IPS-18a (cell line): ENCODE results near the gene PTPN9.

Experiments
- H3K27ac ChIP-seq: one replicate; pipeline ENCODE4 v1.5.1; 2013; ENCODE audit warnings: low read length
- H3K27me3 ChIP-seq: one replicate; pipeline ENCODE4 v1.6.1; 2013; ENCODE audit warnings: mild to moderate bottlenecking, low read length; ENCODE audit not compliant: control insufficient read depth, insufficient read depth
- H3K36me3 ChIP-seq: one replicate; pipeline ENCODE4 v1.6.1; 2013; ENCODE audit warnings: low read depth, low read length; ENCODE audit not compliant: control insufficient read depth
- H3K4me1 ChIP-seq: one replicate; pipeline ENCODE4 v1.6.1; 2013; ENCODE audit warnings: low read depth, low read length; ENCODE audit not compliant: control insufficient read depth
- H3K4me3 ChIP-seq: one replicate; pipeline ENCODE4 v1.5.1; 2013; ENCODE audit warnings: low read length
- H3K9ac ChIP-seq: one replicate; pipeline ENCODE4 v1.6.1; 2013; ENCODE audit warnings: mild to moderate bottlenecking, low read length, moderate library complexity
- H3K9me3 ChIP-seq: one replicate; pipeline ENCODE4 v1.6.1; 2013; ENCODE audit warnings: low read depth, low read length; ENCODE audit not compliant: control insufficient read depth

The PTPN9 gene

GRCh38 chr15:75428152-75428551, 151.0 kb downstream of the PTPN9 start:
- Histone ChIP-seq H3K4me3 (no peak overlapping the region), H3K36me3 (peaks cover 35% of the 10 kb centered on the region), H3K4me1 (no peaks in the 10 kb centered on the region), H3K9ac (no peak overlapping the region), H3K27me3 (no peaks in the 10 kb centered on the region), H3K27ac (no peak overlapping the region), H3K9me3 (no peaks in the 10 kb centered on the region)

GRCh38 chr15:75425966-75426500, 153.1 kb downstream of the PTPN9 start:
- Histone ChIP-seq H3K9ac (no peak overlapping the region), H3K4me1 (no peaks in the 10 kb centered on the region), H3K9me3 (no peaks in the 10 kb centered on the region), H3K27ac (no peak overlapping the region), H3K4me3 (no peak overlapping the region), H3K36me3 (peaks cover 54% of the 10 kb centered on the region), H3K27me3 (no peaks in the 10 kb centered on the region)

- Histone ChIP-seq H3K4me3 (no peak overlapping the region), H3K27me3 (no peaks in the 10 kb centered on the region), H3K27ac (no peak overlapping the region), H3K9ac (no peak overlapping the region), H3K36me3 (peaks cover 49% of the 10 kb centered on the region), H3K4me1 (no peaks in the 10 kb centered on the region), H3K9me3 (no peaks in the 10 kb centered on the region)
Observed at GRCh38 chr15:75422554-75422953, 156.6 kb downstream of the PTPN9 start.

GRCh38 chr15:75420698-75421097, 158.4 kb downstream of the PTPN9 start:
- Histone ChIP-seq H3K4me1 (no peaks in the 10 kb centered on the region), H3K4me3 (no peak overlapping the region), H3K27ac (no peak overlapping the region), H3K9ac (no peak overlapping the region), H3K27me3 (no peaks in the 10 kb centered on the region), H3K9me3 (no peaks in the 10 kb centered on the region), H3K36me3 (peaks cover 45% of the 10 kb centered on the region)

GRCh38 chr15:75416584-75416983, 162.5 kb downstream of the PTPN9 start:
- H3K9ac ChIP-seq: no peak overlapping the region
- H3K4me3 ChIP-seq: no peak overlapping the region
- H3K36me3 ChIP-seq: peaks cover 50% of the 10 kb centered on the region
- no peaks in the 10 kb centered on the region for H3K4me1 ChIP-seq
- no peaks in the 10 kb centered on the region for H3K27me3 ChIP-seq
- H3K27ac ChIP-seq: no peak overlapping the region
- no peaks in the 10 kb centered on the region for H3K9me3 ChIP-seq
